ENCODE measurements around the gene AP3D1. TPM values are rescaled to one million over a fixed set of nuclear protein-coding genes. Genes with fewer than 3 reads are reported as not detected.

AP3D1 gene
- total and polyA plus RNA-seq, 9 of the 15 experiments (the other 6 are each of a cell fraction or from before 2014, with no cell fraction given): 1.2 to 86.1 (median 35.9) TPM

DNA sequence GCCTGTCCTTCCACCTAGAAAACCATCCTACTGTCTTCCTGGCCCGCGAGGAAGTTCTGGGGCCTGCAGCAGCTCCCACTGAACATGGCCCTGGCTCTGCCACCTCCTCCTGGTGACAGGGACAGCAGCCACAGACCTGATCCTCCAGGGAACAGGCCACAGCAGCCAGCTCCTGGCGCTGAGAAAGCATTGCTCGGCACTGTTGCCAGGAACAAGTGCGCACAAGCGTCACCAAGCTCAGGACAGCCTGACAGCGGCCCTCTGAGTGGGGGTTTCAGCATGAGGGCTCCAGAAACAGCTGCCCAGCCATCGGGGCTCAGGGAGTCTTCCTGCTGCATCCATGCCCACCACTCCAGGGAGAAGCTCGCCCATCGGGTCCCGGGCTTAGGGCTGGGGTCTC lies 21.9 kb downstream of the AP3D1 start:
- Histone ChIP-seq H3K4me2 (ENCODE audit: insufficient read depth, low read length) (no peak overlapping the region), H3K36me3 (ENCODE audit: control insufficient read depth, insufficient read depth, low read length) (peaks cover 82% of the 10 kb centered on the region; the same call in 2 of the 3 replicates), H4K20me1 (replicated peaks; ENCODE audit: control insufficient read depth, insufficient read depth, low read length) (no peaks in the 10 kb centered on the region), H3K9me1 (ENCODE audit: control insufficient read depth, insufficient read depth, low read length) (no peaks in the 10 kb centered on the region), H3K4me3 (no peak overlapping the region), H3K9me3 (replicated peaks; ENCODE audit: control insufficient read depth, insufficient read depth, low read depth, low read length) (no peaks in the 10 kb centered on the region), H3K27ac (ENCODE audit: extremely low read depth, low read depth, low read length) (no peak overlapping the region), H3K4me1 (replicated peaks in 1 of 2; ENCODE audit: control insufficient read depth in 2 of 2, insufficient read depth in 2 of 2, low read length in 2 of 2) (peaks cover 0 to 11% of the 10 kb centered on the region in 2 experiments; a peak in 1 of 5 replicates), H3K27me3 (ENCODE audit: control insufficient read depth in 2 of 2, insufficient read depth in 2 of 2, low read length in 2 of 2) (no peaks in the 10 kb centered on the region), H3K79me2 (ENCODE audit: control insufficient read depth, insufficient read depth, low read length) (no peaks in the 10 kb centered on the region; the same call in 1 of the 3 replicates), H3K9ac (ENCODE audit: insufficient read depth in 1 of 2, low read depth in 2 of 2, low read length in 2 of 2) (peak overlapping the region in 1 of 2 experiments; percentile 74; a peak in 2 of 4 replicates), H2AFZ (ENCODE audit: low read depth, low read length) (no peak overlapping the region)
- in situ Hi-C loops (cut with MboI) (no loop called here), intact Hi-C loops (cut with micrococcal nuclease) (no loop called here)
- no TSS peak for BruUV-seq (replicated peaks)
- FAIRE-seq (no peak), DNase-seq (ENCODE audit: extremely low read depth in 1 of 4, low spot score in 3 of 4) (no peak), ATAC-seq (no peak)
- 93% methylated on average over 7 of the region's 11 CpGs for WGBS (ENCODE audit: insufficient coverage, low coverage, missing lambda C conversion rate)
- ChIA-PET CTCF (ENCODE audit: low intra/inter-chr PET ratio) (no interaction called here), POLR2A (interaction anchor here (0.5 to 1.1 kb wide), 3 partner anchors 14 to 198 kb away, joined by 3 read pairs; no protein-coding TSS in a partner anchor)
- TF ChIP-seq POLR2G (IDR thresholded peaks at IDR 0.05; ENCODE audit: low read depth, low read length): peak; percentile 40; the same call in 1 of the 2 replicates
- TF ChIP-seq, protein P1, sequence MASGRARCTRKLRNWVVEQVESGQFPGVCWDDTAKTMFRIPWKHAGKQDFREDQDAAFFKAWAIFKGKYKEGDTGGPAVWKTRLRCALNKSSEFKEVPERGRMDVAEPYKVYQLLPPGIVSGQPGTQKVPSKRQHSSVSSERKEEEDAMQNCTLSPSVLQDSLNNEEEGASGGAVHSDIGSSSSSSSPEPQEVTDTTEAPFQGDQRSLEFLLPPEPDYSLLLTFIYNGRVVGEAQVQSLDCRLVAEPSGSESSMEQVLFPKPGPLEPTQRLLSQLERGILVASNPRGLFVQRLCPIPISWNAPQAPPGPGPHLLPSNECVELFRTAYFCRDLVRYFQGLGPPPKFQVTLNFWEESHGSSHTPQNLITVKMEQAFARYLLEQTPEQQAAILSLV (tag; IDR thresholded peaks at IDR 0.05): no peak

DNA sequence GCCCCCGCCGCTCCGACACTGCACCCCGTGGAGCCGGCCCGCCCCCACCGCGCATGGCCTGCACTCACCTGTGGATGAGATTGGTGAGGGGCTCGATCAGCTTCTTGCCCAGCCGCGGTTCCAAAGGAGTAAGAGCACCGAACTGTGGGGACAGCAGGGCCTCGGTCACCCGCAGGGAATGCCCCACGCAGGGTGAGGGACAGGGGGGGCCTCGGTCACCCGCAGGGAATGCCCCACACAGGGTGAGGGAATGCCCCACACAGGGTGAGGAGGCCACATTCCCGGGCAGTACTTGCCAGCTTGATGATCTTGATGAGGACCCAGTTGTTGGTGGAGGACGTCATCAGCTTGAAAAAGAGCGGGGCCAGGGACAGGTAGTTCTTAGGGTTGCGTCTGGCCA lies 22.3 kb downstream of the AP3D1 start:
- ChIA-PET CTCF (ENCODE audit: low intra/inter-chr PET ratio) (no interaction called here), POLR2A (interaction anchor here (0.8 to 1.1 kb wide), 2 partner anchors 13 to 36 kb away, joined by 3 read pairs; no protein-coding TSS in a partner anchor)
- H3K4me1 ChIP-seq (replicated peaks in 1 of 2; ENCODE audit: control insufficient read depth in 2 of 2, insufficient read depth in 2 of 2, low read length in 2 of 2): peaks cover 0 to 11% of the 10 kb centered on the region in 2 experiments; a peak in 1 of 5 replicates
- intact Hi-C loops (cut with micrococcal nuclease): no loop called here
- ATAC-seq: no peak
- no peaks in the 10 kb centered on the region for H3K9me3 ChIP-seq (replicated peaks; ENCODE audit: control insufficient read depth, insufficient read depth, low read depth, low read length)
- FAIRE-seq: no peak
- H3K79me2 ChIP-seq (ENCODE audit: control insufficient read depth, insufficient read depth, low read length): no peaks in the 10 kb centered on the region; the same call in 1 of the 3 replicates
- H3K4me3 ChIP-seq: no peak overlapping the region
- peaks cover 85% of the 10 kb centered on the region; the same call in 2 of the 3 replicates for H3K36me3 ChIP-seq (ENCODE audit: control insufficient read depth, insufficient read depth, low read length)
- H3K27ac ChIP-seq (ENCODE audit: extremely low read depth, low read depth, low read length): no peak overlapping the region
- H3K9me1 ChIP-seq (ENCODE audit: control insufficient read depth, insufficient read depth, low read length): no peaks in the 10 kb centered on the region
- in situ Hi-C loops (cut with MboI): no loop called here
- WGBS (ENCODE audit: insufficient coverage, low coverage, missing lambda C conversion rate): 93% methylated on average over 15 of the region's 21 CpGs
- no peaks in the 10 kb centered on the region; the same call in 1 of the 2 replicates for H4K20me1 ChIP-seq (replicated peaks; ENCODE audit: control insufficient read depth, insufficient read depth, low read length)
- no peaks in the 10 kb centered on the region for H3K27me3 ChIP-seq (ENCODE audit: control insufficient read depth in 2 of 2, insufficient read depth in 2 of 2, low read length in 2 of 2)
- BruUV-seq (replicated peaks): no TSS peak
- no peak for DNase-seq (ENCODE audit: extremely low read depth in 1 of 4, low spot score in 3 of 4)
- no peak overlapping the region for H3K4me2 ChIP-seq (ENCODE audit: insufficient read depth, low read length)
- H2AFZ ChIP-seq (ENCODE audit: low read depth, low read length): no peak overlapping the region
- no peak overlapping the region; a peak in 1 of 4 replicates for H3K9ac ChIP-seq (ENCODE audit: insufficient read depth in 1 of 2, low read depth in 2 of 2, low read length in 2 of 2)
- TF ChIP-seq KLF10 (CRISPR knock-in tag; IDR thresholded peaks at IDR 0.05) (no peak), BHLHE40 (IDR thresholded peaks at IDR 0.05; ENCODE audit: low read length) (no peak), ESRRA (IDR thresholded peaks at IDR 0.05; ENCODE audit: borderline replicate concordance, low read depth) (no peak), ZFPM2 (CRISPR knock-in tag; IDR thresholded peaks at IDR 0.05) (no peak), SMARCA4 (IDR thresholded peaks at IDR 0.05) (no peak)
- TF ChIP-seq, protein P2, sequence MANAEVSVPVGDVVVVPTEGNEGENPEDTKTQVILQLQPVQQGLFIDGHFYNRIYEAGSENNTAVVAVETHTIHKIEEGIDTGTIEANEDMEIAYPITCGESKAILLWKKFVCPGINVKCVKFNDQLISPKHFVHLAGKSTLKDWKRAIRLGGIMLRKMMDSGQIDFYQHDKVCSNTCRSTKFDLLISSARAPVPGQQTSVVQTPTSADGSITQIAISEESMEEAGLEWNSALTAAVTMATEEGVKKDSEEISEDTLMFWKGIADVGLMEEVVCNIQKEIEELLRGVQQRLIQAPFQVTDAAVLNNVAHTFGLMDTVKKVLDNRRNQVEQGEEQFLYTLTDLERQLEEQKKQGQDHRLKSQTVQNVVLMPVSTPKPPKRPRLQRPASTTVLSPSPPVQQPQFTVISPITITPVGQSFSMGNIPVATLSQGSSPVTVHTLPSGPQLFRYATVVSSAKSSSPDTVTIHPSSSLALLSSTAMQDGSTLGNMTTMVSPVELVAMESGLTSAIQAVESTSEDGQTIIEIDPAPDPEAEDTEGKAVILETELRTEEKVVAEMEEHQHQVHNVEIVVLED (CRISPR knock-in tag; IDR thresholded peaks at IDR 0.05): no peak
- TF ChIP-seq, protein P3, sequence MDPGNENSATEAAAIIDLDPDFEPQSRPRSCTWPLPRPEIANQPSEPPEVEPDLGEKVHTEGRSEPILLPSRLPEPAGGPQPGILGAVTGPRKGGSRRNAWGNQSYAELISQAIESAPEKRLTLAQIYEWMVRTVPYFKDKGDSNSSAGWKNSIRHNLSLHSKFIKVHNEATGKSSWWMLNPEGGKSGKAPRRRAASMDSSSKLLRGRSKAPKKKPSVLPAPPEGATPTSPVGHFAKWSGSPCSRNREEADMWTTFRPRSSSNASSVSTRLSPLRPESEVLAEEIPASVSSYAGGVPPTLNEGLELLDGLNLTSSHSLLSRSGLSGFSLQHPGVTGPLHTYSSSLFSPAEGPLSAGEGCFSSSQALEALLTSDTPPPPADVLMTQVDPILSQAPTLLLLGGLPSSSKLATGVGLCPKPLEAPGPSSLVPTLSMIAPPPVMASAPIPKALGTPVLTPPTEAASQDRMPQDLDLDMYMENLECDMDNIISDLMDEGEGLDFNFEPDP (CRISPR knock-in tag; IDR thresholded peaks at IDR 0.05): no peak
- TF ChIP-seq, protein P4, sequence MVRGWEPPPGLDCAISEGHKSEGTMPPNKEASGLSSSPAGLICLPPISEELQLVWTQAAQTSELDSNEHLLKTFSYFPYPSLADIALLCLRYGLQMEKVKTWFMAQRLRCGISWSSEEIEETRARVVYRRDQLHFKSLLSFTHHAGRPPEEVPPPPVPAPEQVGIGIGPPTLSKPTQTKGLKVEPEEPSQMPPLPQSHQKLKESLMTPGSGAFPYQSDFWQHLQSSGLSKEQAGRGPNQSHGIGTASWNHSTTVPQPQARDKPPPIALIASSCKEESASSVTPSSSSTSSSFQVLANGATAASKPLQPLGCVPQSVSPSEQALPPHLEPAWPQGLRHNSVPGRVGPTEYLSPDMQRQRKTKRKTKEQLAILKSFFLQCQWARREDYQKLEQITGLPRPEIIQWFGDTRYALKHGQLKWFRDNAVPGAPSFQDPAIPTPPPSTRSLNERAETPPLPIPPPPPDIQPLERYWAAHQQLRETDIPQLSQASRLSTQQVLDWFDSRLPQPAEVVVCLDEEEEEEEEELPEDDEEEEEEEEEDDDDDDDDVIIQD (CRISPR knock-in tag; IDR thresholded peaks at IDR 0.05): no peak
